GM12892 (cell line): Measurements from ENCODE around the gene NHERF2.

Experiments
- POLR2A ChIP-seq: IDR thresholded peaks from 2 replicates; pipeline ENCODE4 v1.6.1; 2011; ENCODE audit warnings: low read depth, low read length, control low read depth
- POLR2AphosphoS5 ChIP-seq: IDR thresholded peaks from 2 replicates; pipeline ENCODE4 v1.6.1; 2011; ENCODE audit warnings: low read depth, low read length, control low read depth

DNA sequence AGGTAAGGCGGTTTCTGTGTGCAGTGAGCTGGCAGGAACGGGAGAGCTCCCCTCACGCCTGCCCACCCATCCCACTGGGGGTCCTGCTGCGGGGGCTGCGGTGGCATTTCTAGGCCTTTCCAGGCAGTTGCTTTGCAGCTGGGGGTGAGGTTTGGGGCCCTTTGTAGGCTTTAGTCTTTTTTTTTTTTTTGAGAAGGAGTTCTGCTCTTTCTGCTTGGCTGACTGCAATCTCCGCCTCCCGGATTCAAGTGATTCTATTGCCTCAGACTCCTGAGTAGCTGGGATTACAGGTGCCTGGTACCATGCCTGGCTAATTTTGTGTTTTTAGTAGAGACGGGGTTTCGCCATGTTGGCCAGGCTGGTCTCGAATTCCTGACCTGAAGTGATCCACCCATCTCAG, 32.2 kb downstream of the NHERF2 start:
- TF ChIP-seq POLR2AphosphoS5 (no peak), POLR2A (no peak)
